Pons (tissue), 1 donor: ENCODE results near the gene GREB1.
"Not testable (repeated sequence)": the region's sequence is repeated elsewhere in the genome, so short reads cannot be mapped to it uniquely, and the experiment has no call there.

Experiments used
- DNase-seq: peaks from one replicate; pipeline ENCODE4 v3.0.0-alpha.2; 2016; ENCODE audit warnings: low spot score

Gene GREB1

GRCh38 chr2:11635141-11635540, 101.3 kb downstream of the GREB1 start:
- no peak for DNase-seq

- DNase-seq: no peak
Observed at GRCh38 chr2:11636593-11637295, 102.9 kb downstream of the GREB1 start.

GRCh38 chr2:11637546-11637945, 103.7 kb downstream of the GREB1 start:
- no peak for DNase-seq

- DNase-seq: no peak
Observed at GRCh38 chr2:11639503-11639902, 105.7 kb downstream of the GREB1 start.

GRCh38 chr2:11640132-11640531, 106.3 kb downstream of the GREB1 start:
- DNase-seq: no peak

- no peak for DNase-seq
Observed at GRCh38 chr2:11642972-11643371, 109.1 kb downstream of the GREB1 start.

- DNase-seq: no peak
Observed at GRCh38 chr2:11644293-11644692, 110.4 kb downstream of the GREB1 start.

GRCh38 chr2:11646530-11646929, 112.7 kb downstream of the GREB1 start:
- DNase-seq: no peak

- no peak for DNase-seq
Observed at GRCh38 chr2:11647834-11648600, 114.2 kb downstream of the GREB1 start.

- no peak for DNase-seq
Observed at GRCh38 chr2:11649093-11649492, 115.2 kb downstream of the GREB1 start.

GRCh38 chr2:11651856-11652548, 118.2 kb downstream of the GREB1 start:
- DNase-seq: no peak

- peak; percentile 76 for DNase-seq
Observed at GRCh38 chr2:11652553-11652952, 118.7 kb downstream of the GREB1 start.

GRCh38 chr2:11655495-11655894, 121.7 kb downstream of the GREB1 start:
- DNase-seq: no peak

GRCh38 chr2:11656252-11656651, 122.4 kb downstream of the GREB1 start:
- DNase-seq: no peak

GRCh38 chr2:11656671-11657101, 122.8 kb downstream of the GREB1 start:
- no peak for DNase-seq

- DNase-seq: no peak
Observed at GRCh38 chr2:11657195-11657594, 123.3 kb downstream of the GREB1 start.

GRCh38 chr2:11657646-11658045, 123.8 kb downstream of the GREB1 start:
- DNase-seq: no peak

- DNase-seq: no peak
Observed at GRCh38 chr2:11658208-11659114, 124.6 kb downstream of the GREB1 start.

- DNase-seq: no peak
Observed at GRCh38 chr2:11659115-11659475, 125.2 kb downstream of the GREB1 start.

GRCh38 chr2:11659851-11660250, 126.0 kb downstream of the GREB1 start:
- no peak for DNase-seq

- DNase-seq: not testable (repeated sequence)
Observed at GRCh38 chr2:11660396-11660795, 126.6 kb downstream of the GREB1 start.

GRCh38 chr2:11661891-11662435, 128.1 kb downstream of the GREB1 start:
- no peak for DNase-seq
